HEK293 (cell line): Measurements from ENCODE around the gene RNU1-2.
"Not testable (repeated sequence)": the region's sequence is repeated elsewhere in the genome, so short reads cannot be mapped to it uniquely, and the experiment has no call there.

Source experiments
- KLF16 ChIP-seq: fragments of 450-650 bp; formaldehyde crosslinking; IDR thresholded peaks from 2 replicates; pipeline ENCODE4 v1.5.1; 2017; ENCODE audit warnings: missing biosample characterization, missing genetic modification characterization
- MZF1 ChIP-seq: fragments of 450-650 bp; formaldehyde crosslinking; IDR thresholded peaks from 2 replicates; pipeline ENCODE4 v1.5.1; 2017; ENCODE audit warnings: missing biosample characterization, missing genetic modification characterization, borderline replicate concordance
- SP7 ChIP-seq: fragments of 450-650 bp; formaldehyde crosslinking; IDR thresholded peaks from 2 replicates; pipeline ENCODE4 v1.5.1; 2016; ENCODE audit warnings: missing biosample characterization, missing genetic modification characterization
- TCF7L2 ChIP-seq: IDR thresholded peaks from 2 replicates; pipeline ENCODE4 v1.6.1; 2011; ENCODE audit warnings: low read depth, mild to moderate bottlenecking, inconsistent platforms, low read length, moderate library complexity, borderline replicate concordance
- ZNF175 ChIP-seq: fragments of 450-650 bp; formaldehyde crosslinking; IDR thresholded peaks from 2 replicates; pipeline ENCODE4 v1.5.1; 2016; ENCODE audit warnings: missing biosample characterization, missing genetic modification characterization
- ZNF239 ChIP-seq: fragments of 450-650 bp; formaldehyde crosslinking; IDR thresholded peaks from 2 replicates; pipeline ENCODE4 v1.5.1; 2016; ENCODE audit warnings: missing biosample characterization, missing genetic modification characterization
- ZNF311 ChIP-seq: fragments of 450-650 bp; formaldehyde crosslinking; IDR thresholded peaks from 2 replicates; pipeline ENCODE4 v1.5.1; 2017; ENCODE audit warnings: missing biosample characterization, missing genetic modification characterization, borderline replicate concordance
- ZNF391 ChIP-seq: fragments of 450-650 bp; formaldehyde crosslinking; IDR thresholded peaks from 2 replicates; pipeline ENCODE4 v1.5.1; 2016; ENCODE audit warnings: low read depth, missing biosample characterization, missing genetic modification characterization, borderline replicate concordance
- ZNF398 ChIP-seq: fragments of 450-650 bp; formaldehyde crosslinking; IDR thresholded peaks from 2 replicates; pipeline ENCODE4 v1.5.1; 2017; ENCODE audit warnings: missing biosample characterization, missing genetic modification characterization
- ZNF521 ChIP-seq: fragments of 450-650 bp; formaldehyde crosslinking; IDR thresholded peaks from 2 replicates; pipeline ENCODE4 v1.5.1; 2017; ENCODE audit warnings: missing biosample characterization, mild to moderate bottlenecking, missing genetic modification characterization
- TF ChIP-seq, protein P1 (sequence below): fragments of 450-650 bp; formaldehyde crosslinking; IDR thresholded peaks from 2 replicates; pipeline ENCODE4 v1.5.1; 2016; ENCODE audit warnings: missing biosample characterization, missing genetic modification characterization
- TF ChIP-seq, protein P2 (sequence below): fragments of 450-650 bp; IDR thresholded peaks from 2 replicates; pipeline ENCODE4 v1.5.1; 2018; ENCODE audit warnings: missing biosample characterization, missing genetic modification characterization
- TF ChIP-seq, protein P3 (sequence below): fragments of 450-650 bp; formaldehyde crosslinking; IDR thresholded peaks from 2 replicates; pipeline ENCODE4 v1.5.1; 2016; ENCODE audit warnings: missing biosample characterization, missing genetic modification characterization

GRCh38 chr1:16863024-16863423 lies 32.8 kb upstream of the RNU1-2 start:
- not testable (repeated sequence) for TF ChIP-seq TCF7L2; ZNF239 (tag by site-specific recombination); ZNF398; KLF16 (tag by site-specific recombination); ZNF521 (tag by site-specific recombination); ZNF175 (tag by site-specific recombination); SP7 (tag by site-specific recombination); ZNF391 (tag by site-specific recombination); ZNF311 (tag by site-specific recombination); MZF1
- TF ChIP-seq, protein P1, sequence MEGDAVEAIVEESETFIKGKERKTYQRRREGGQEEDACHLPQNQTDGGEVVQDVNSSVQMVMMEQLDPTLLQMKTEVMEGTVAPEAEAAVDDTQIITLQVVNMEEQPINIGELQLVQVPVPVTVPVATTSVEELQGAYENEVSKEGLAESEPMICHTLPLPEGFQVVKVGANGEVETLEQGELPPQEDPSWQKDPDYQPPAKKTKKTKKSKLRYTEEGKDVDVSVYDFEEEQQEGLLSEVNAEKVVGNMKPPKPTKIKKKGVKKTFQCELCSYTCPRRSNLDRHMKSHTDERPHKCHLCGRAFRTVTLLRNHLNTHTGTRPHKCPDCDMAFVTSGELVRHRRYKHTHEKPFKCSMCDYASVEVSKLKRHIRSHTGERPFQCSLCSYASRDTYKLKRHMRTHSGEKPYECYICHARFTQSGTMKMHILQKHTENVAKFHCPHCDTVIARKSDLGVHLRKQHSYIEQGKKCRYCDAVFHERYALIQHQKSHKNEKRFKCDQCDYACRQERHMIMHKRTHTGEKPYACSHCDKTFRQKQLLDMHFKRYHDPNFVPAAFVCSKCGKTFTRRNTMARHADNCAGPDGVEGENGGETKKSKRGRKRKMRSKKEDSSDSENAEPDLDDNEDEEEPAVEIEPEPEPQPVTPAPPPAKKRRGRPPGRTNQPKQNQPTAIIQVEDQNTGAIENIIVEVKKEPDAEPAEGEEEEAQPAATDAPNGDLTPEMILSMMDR (tag by site-specific recombination) = not testable (repeated sequence)
- TF ChIP-seq, protein P2, sequence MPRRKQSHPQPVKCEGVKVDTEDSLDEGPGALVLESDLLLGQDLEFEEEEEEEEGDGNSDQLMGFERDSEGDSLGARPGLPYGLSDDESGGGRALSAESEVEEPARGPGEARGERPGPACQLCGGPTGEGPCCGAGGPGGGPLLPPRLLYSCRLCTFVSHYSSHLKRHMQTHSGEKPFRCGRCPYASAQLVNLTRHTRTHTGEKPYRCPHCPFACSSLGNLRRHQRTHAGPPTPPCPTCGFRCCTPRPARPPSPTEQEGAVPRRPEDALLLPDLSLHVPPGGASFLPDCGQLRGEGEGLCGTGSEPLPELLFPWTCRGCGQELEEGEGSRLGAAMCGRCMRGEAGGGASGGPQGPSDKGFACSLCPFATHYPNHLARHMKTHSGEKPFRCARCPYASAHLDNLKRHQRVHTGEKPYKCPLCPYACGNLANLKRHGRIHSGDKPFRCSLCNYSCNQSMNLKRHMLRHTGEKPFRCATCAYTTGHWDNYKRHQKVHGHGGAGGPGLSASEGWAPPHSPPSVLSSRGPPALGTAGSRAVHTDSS (tag by site-specific recombination) = not testable (repeated sequence)
- TF ChIP-seq, protein P3, sequence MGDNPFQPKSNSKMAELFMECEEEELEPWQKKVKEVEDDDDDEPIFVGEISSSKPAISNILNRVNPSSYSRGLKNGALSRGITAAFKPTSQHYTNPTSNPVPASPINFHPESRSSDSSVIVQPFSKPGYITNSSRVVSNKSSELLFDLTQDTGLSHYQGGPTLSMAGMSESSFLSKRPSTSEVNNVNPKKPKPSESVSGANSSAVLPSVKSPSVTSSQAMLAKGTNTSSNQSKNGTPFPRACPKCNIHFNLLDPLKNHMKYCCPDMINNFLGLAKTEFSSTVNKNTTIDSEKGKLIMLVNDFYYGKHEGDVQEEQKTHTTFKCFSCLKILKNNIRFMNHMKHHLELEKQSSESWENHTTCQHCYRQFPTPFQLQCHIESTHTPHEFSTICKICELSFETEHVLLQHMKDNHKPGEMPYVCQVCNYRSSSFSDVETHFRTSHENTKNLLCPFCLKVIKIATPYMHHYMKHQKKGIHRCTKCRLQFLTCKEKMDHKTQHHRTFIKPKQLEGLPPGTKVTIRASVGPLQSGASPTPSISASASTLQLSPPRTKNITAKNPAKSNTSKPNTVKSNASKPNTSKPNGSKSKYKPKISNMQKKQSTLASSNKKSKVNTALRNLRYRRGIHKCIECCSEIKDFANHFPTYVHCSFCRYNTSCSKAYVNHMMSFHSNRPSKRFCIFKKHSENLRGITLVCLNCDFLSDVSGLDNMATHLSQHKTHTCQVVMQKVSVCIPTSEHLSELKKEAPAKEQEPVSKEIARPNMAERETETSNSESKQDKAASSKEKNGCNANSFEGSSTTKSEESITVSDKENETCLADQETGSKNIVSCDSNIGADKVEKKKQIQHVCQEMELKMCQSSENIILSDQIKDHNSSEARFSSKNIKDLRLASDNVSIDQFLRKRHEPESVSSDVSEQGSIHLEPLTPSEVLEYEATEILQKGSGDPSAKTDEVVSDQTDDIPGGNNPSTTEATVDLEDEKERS (tag by site-specific recombination) = not testable (repeated sequence)
